ENCODE data around the gene HORMAD2. TPM values are rescaled to one million over a fixed set of nuclear protein-coding genes. Genes with fewer than 3 reads are reported as not detected.

The HORMAD2 gene
- total RNA-seq, 1 donor from 2014 or later, result not detected

- ATAC-seq, result no peak
Observed at GRCh38 chr22:30217698-30218560, 137.7 kb downstream of the HORMAD2 start.

GRCh38 chr22:30219049-30219654 lies 138.9 kb downstream of the HORMAD2 start:
- no peak for DNase-seq
- ATAC-seq, result no peak
- intact Hi-C loops (cut with micrococcal nuclease), result no loop called here

More at GRCh38 chr22:30217698-30218560, 137.7 kb downstream of the HORMAD2 start:
- intact Hi-C loops (cut with micrococcal nuclease), result no loop called here
- DNase-seq, result no peak

GRCh38 chr22:30219668-30220278 lies 139.5 kb downstream of the HORMAD2 start:
- intact Hi-C loops (cut with micrococcal nuclease), result no loop called here
- DNase-seq (no peak), ATAC-seq (no peak)

- no peak for DNase-seq
- intact Hi-C loops (cut with micrococcal nuclease), result no loop called here
- no peak for ATAC-seq
Observed at GRCh38 chr22:30220338-30221012, 140.2 kb downstream of the HORMAD2 start.

GRCh38 chr22:30221121-30221992 lies 141.1 kb downstream of the HORMAD2 start:
- no peak for DNase-seq
- intact Hi-C loops (cut with micrococcal nuclease), result no loop called here
- no peak for ATAC-seq

- intact Hi-C loops (cut with micrococcal nuclease), result no loop called here
- DNase-seq (no peak), ATAC-seq (no peak)
Observed at GRCh38 chr22:30222321-30222720, 142.1 kb downstream of the HORMAD2 start.

GRCh38 chr22:30223303-30223702 lies 143.0 kb downstream of the HORMAD2 start:
- DNase-seq, result no peak

GRCh38 chr22:30224161-30224857 lies 144.0 kb downstream of the HORMAD2 start:
- intact Hi-C loops (cut with micrococcal nuclease), result no loop called here
- ATAC-seq, result no peak

More at GRCh38 chr22:30223303-30223702, 143.0 kb downstream of the HORMAD2 start:
- intact Hi-C loops (cut with micrococcal nuclease), result no loop called here
- ATAC-seq, result no peak

GRCh38 chr22:30225220-30225927 lies 145.1 kb downstream of the HORMAD2 start:
- no peak for ATAC-seq
- intact Hi-C loops (cut with micrococcal nuclease), result no loop called here
- no peak for DNase-seq

More at GRCh38 chr22:30224161-30224857, 144.0 kb downstream of the HORMAD2 start:
- no peak for DNase-seq

GRCh38 chr22:30226192-30226832 lies 146.0 kb downstream of the HORMAD2 start:
- intact Hi-C loops (cut with micrococcal nuclease), result no loop called here
- DNase-seq, result no peak
- no peak for ATAC-seq

Other genes starting within 250 kb of the HORMAD2 start
- 31.5 TPM for gene ASCC2, start 242.2 kb upstream of the HORMAD2 start, total RNA-seq
- gene MTMR3, start 197.3 kb upstream of the HORMAD2 start, total RNA-seq, result 23.6 TPM
- 0.64 TPM for gene LIF, start 166.3 kb downstream of the HORMAD2 start, total RNA-seq
- gene OSM, start 186.4 kb downstream of the HORMAD2 start, total RNA-seq, result not detected
- 7.6 TPM for gene CASTOR1, start 209.0 kb downstream of the HORMAD2 start, total RNA-seq
- 6.2 TPM for gene TBC1D10A, start 246.5 kb downstream of the HORMAD2 start, total RNA-seq

All from left ventricle myocardium superior (tissue), 1 donor.